ENCODE measurements around the gene LCE3E. TPM values are rescaled to one million over a fixed set of nuclear protein-coding genes. Genes with fewer than 3 reads are reported as not detected.

The LCE3E gene
- not detected in 2 replicates for total RNA-seq

GRCh38 chr1:152566681-152567080 lies at the start of gene LCE3E:
TSS of gene LCE3E (minus strand) at chr1:152566780. CDS start at chr1:152566208, 572 bp downstream.

GRCh38 chr1:152613511-152613910 lies 46.9 kb upstream of the LCE3E start, which contains the start of gene LCE3B:
TSS of gene LCE3B (plus strand) at chr1:152613811. CDS start at chr1:152613811, 0 bp downstream.

GRCh38 chr1:152599934-152600333 lies 33.4 kb upstream of the LCE3E start, which contains the start of gene LCE3C:
TSS of gene LCE3C (plus strand) at chr1:152600234. CDS start at chr1:152600732, 498 bp downstream.

GRCh38 chr1:152580433-152580832 lies 13.9 kb upstream of the LCE3E start, which contains the start of gene LCE3D:
TSS of gene LCE3D (minus strand) at chr1:152580516. CDS start at chr1:152579936, 580 bp downstream.

Other genes starting within 250 kb of the LCE3E start
- gene FLG, start 241.5 kb downstream of the LCE3E start, total RNA-seq, result under 0.01 TPM in 1 of 2 replicates, not detected in the other
- gene FLG2, start 206.8 kb downstream of the LCE3E start, total RNA-seq, result under 0.01 TPM in 1 of 2 replicates, not detected in the other
- not detected in 2 replicates for gene CRNN, start 152.5 kb downstream of the LCE3E start, total RNA-seq
- gene LCE5A, start 56.0 kb downstream of the LCE3E start, total RNA-seq, result not detected in 2 replicates
- not detected in 2 replicates for gene CRCT1, start 52.3 kb downstream of the LCE3E start, total RNA-seq
- not detected in 2 replicates for gene LCE3D, start 13.7 kb upstream of the LCE3E start, total RNA-seq
- not detected in 2 replicates for gene LCE3C, start 33.5 kb upstream of the LCE3E start, total RNA-seq
- not detected in 2 replicates for gene LCE3B, start 47.0 kb upstream of the LCE3E start, total RNA-seq
- gene LCE3A, start 56.3 kb upstream of the LCE3E start, total RNA-seq, result not detected in 2 replicates
- not detected in 2 replicates for gene LCE2D, start 96.6 kb upstream of the LCE3E start, total RNA-seq
- gene LCE2C, start 108.5 kb upstream of the LCE3E start, total RNA-seq, result not detected in 2 replicates
- gene LCE2B, start 119.3 kb upstream of the LCE3E start, total RNA-seq, result not detected in 2 replicates
- not detected in 2 replicates for gene LCE2A, start 131.6 kb upstream of the LCE3E start, total RNA-seq
- not detected in 2 replicates for gene LCE4A, start 141.4 kb upstream of the LCE3E start, total RNA-seq
- gene KPRP, start 191.2 kb upstream of the LCE3E start, total RNA-seq, result not detected in 2 replicates
- gene LCE1F, start 208.4 kb upstream of the LCE3E start, total RNA-seq, result not detected in 2 replicates
- gene LCE1E, start 219.5 kb upstream of the LCE3E start, total RNA-seq, result not detected in 2 replicates
- gene LCE1D, start 229.9 kb upstream of the LCE3E start, total RNA-seq, result not detected in 2 replicates
- not detected in 2 replicates for gene LCE1C, start 239.9 kb upstream of the LCE3E start, total RNA-seq
- not detected in 2 replicates for gene LCE1B, start 245.2 kb upstream of the LCE3E start, total RNA-seq

Measured in epithelial cell of umbilical artery (primary cell).